ENCODE measurements around the gene NUTM2F.
"Not testable (repeated sequence)": the region's sequence is repeated elsewhere in the genome, so short reads cannot be mapped to it uniquely, and the experiment has no call there.

Gene NUTM2F

DNA sequence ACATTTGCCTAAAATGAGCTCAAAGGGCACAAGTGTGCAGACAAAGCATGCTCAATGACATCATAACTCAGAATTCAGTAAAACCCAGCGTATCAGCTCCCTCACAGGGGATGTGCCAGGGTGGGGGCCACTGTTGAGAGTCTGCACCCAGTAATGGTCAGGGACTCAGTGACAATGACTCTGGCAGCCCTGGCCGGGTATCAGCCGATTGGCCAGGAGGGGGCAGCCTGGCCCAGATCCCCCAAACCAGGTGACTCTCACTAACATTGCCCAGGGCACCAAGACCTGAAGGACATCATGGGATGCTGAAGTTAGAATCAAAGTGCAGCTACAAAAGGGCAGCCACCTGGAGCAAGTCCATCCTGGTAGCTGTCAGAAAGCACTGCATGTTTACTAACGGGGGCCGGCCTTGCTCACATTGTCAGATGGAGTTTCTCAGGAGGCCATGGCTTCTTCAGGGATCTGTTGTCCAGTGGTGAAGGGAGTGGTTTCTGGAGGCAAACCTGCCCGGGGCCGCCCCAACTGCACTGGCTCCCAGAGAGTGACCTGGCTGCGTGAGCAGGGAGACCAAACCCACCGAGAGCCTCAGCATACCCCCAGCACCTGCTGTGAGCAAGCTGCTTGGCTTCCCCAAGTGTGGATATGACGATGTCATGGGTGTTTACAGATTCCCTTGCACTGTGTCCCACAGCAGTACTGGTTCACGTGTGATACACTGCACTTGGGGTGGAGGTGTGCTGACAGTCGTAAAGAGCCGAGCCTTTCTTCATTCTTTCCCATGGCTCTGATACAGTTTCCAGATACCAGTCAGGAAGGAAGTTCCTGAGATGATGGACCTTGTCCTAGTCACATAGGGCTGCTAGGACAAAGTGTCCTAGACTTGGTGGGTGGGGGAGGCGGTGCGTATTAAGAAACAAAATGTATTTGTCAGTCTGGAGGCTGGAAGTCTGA lies 13.1 kb downstream of the NUTM2F start:
- DNase-seq, result not testable (repeated sequence)

DNA sequence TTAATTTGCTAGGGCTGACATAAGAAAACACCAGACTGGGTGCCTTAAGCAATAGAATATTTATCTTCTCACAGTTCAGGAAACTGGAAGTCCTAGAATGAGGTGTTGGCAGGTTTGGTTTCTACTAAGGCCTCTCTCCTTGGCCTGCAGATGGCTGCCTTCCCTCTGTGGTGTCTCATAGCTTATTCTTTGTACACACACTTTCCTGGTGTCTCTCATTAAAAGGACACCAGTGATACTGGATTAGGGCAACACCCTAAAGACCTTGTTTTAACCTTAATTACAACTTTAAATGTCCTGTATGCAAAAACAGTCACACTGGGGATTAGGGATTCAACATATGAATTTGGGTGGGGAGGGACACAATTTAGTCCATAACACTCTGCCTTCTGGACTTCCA lies 25.1 kb downstream of the NUTM2F start:
- no peak for DNase-seq

DNA sequence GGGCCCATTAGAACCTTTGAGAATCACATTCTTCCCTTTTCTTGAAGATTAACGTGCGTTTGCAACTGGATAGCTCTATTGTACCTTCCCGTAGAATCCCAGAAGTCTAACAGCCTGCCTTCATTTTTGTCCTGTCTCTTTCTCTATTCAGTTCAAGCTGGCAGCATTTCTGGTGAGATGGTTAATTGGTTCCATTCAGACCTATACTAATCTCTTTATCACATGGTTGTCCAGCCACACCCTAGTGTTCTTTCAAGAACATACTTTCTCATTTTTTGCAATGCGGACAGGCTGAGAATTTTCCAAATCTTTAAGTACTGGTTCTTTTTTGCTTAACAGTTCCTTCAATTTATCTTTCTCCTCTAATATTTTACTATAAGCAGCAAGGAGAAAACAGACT lies 26.0 kb downstream of the NUTM2F start:
- no peak for DNase-seq

GRCh38 chr9:94301583-94301982 lies 26.9 kb downstream of the NUTM2F start:
- no peak for DNase-seq

DNA sequence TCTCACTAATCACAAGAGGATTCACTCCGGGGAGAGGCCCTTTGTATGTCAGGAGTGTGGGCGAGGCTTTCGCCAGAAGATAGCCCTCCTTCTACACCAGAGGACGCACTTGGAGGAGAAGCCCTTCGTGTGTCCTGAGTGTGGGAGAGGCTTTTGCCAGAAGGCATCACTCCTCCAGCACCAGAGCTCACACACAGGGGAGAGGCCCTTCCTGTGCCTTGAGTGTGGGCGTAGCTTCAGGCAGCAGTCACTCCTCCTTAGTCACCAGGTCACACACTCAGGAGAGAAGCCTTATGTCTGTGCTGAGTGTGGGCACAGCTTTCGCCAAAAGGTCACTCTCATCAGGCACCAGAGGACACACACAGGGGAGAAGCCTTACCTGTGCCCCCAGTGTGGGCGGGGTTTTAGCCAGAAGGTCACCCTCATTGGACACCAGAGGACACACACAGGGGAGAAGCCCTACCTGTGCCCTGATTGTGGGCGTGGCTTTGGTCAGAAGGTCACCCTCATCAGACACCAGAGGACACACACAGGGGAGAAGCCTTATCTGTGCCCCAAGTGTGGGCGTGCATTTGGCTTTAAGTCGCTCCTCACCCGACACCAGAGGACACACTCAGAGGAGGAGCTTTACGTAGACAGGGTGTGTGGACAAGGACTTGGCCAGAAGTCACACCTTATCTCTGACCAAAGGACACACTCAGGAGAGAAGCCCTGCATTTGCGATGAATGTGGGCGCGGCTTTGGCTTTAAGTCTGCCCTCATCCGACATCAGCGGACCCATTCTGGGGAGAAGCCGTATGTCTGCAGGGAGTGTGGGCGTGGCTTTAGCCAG lies 27.8 kb downstream of the NUTM2F start:
- no peak for DNase-seq

DNA sequence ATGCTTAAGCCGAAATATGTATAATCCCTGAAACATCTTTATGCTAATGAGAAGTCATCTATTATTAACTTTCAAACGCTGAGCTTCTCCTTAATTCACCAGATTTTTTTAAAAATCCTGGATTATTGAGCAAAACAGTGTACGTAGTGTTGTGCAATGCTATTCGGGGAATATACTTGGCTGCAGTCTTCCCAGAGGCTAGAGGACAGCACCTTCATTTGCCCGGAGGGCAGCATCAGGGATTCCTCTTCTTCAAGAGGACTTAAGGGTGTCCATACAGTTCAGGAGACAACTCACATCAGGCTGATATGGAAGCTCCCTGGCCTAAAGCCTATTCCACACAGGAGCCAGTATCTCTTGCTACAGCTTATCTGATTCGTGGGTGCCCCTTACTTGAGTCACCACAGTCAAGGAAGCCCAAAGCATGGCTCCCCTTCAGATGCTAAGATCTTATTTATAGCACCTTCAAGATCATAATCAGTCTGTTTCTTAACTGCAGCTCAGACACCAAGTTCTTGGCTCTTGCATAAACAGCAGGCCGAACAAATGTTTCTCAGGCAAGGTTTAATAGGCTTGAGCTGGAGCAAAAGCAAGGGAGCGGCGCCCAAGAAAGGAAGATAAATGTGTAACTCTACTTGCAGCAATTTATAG lies 29.4 kb downstream of the NUTM2F start:
- DNase-seq, result peak in 1 of 5 experiments; percentile 61

GRCh38 chr9:94289691-94290090 lies 38.8 kb downstream of the NUTM2F start:
- no peak for DNase-seq

DNA sequence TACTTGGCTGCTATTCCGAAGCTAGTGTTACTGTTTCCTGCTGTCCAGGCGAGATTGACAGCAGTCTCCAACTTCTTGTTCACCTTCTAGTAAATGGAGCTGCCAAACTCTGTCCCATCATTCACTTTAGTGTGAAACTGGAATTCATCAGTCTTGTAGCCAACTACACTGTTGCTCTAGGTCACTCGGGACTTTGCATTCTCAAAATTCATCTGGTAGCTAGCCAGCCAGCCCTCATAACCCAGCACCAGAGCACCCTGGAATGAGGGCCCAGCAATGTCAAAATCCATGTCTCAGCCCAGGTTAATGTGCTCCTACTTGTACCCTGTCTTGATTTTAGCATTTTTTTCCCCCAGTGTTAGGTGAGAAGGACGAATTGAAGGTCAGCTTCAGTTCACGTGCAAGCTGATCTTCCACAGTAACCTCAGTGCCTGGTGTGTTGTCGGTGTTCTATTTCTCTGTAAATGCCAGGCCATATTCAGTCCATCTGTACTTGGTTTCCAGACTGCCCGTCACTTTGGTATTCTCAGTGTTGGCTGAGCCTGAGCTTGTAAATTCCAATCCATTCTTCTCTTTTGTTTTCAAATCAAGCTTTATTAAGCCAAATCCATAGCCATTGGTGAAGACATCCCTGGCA lies 40.4 kb downstream of the NUTM2F start:
- no peak for DNase-seq

- no peak for DNase-seq
These were observed 42.3 kb downstream of the NUTM2F start for GRCh38 chr9:94286116-94286515.

DNA sequence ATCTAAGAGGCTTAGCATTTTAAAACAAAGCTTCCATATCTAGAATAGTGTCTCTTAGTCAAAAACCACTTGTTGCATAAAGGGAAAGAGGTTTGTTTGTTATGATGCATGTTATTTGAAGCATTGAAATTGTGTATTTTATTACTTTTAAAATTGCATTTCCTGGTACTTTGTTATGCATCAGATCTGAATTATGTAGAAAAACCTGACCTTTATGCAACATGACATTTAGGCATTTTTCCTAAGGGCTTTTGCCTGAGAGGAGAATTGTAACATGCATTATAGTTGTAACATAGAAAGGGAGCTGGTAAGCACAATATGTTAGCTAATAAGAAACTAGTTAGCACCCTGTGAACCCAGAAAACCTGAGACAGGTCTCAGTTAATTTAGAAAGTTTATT lies 47.3 kb downstream of the NUTM2F start:
- no peak for DNase-seq

DNA sequence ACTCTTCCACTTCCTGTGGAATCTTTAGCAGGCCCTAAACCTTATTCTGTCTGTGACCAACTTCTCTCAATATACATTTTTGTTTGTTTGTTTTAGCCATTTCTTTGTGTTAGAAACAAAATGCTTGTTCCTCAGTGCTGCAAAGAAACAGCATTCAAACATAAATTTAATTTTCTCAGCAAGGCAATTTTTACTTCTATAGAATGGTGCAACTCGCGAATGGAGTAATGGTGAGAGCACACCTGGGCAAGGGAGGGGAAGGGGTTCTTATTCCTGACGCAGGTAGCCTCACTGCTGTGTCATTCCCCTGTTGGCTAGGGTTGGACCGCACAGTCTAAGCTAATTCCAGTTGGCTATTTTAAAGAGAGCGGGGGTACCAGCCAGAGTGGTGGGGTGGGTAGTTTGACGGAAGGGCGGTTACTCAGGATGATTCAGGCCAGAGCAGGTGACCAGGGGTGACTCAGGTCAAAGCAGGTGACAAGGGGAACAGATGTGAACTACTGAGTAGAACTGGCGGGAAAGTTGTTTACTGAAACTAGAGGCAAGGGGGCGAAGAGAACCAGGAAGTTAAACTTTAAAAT lies 47.9 kb downstream of the NUTM2F start:
- DNase-seq, result no peak

DNA sequence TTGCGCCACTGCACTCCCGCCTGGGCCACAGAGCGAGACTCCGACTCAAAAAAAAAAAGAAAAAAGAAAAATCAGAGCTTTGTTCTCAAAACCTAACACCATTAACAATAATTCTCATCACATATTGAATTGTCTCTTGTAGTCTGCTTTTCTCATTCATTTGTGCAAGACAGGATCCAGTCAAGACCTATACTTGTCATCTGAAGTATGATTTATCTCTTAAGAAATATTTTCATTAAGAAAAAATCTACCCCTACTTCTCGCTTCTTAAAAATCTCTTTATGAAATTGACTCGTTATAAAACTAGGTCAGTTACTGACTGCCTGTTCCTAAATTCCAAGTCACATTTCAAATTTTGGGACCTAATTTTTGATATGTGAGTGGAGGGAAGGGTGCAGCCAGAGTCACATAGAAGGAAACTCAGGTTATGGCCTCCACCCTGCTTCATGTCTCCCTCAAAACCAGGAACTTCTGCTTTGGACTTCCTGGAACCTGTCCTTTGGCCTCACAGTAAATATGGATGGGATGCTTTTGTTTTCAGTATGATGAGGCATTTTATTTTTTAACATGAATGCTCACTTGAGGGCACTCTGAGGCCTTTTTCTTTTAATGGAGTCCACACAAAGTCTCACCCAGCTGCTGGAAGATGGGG lies 50.4 kb downstream of the NUTM2F start:
- DNase-seq, result no peak

DNA sequence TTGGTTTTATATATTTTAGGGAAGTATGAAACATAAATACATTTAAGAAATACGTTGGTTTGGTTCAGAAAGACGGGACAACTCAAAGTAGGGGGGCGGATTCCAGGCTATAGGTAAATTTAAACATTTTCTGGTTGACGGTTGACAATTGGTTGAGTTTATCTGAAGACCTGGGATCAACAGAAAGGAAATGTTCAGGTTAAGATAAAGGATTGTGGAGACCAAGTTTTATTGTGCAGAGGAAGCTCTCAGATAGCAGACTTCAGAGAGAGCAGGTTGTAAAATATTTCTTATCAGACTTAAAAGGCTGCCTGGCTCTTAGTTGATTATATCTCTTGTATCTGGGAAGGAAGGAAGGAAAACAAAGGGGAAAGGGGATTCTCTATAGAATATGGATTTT lies 51.4 kb downstream of the NUTM2F start:
- DNase-seq, result not testable (repeated sequence)

DNA sequence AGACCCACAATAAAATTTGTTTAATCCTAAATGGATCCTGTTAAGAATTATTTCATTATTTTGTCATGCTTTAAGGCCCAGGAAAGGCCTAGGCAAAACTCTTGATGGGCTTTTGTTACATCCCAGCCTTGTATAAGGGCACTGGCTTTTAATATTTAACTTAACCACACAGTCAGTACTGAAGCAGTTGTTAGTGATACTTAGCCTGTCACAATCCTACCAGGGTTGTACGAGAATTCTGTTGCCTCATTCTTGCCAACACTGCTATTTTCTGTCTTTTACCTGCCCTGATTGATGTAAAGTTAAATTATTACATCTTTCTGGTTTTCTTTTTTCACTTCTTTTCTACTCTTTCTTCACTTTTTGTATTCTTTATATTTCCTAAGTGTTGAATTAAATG lies 58.4 kb downstream of the NUTM2F start:
- DNase-seq, result no peak

DNA sequence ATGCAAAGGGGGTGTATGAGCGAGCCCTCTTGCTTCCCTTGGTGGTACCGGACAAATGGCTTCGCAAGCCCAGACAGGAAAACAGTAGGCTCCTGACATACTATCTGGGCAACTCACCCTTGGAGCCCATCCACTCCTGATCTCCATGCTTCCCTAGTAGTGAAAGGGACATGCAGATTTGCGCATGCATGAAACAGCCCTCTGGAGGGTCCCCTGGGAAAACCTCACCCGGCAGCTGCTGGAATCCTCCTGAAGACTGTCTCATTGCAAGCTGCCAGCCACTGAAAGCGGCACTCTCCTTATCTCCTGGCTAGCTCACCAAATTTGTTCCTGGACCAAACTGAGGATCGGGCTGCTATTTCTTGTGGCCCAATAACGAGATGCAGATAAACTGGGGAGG lies 59.2 kb downstream of the NUTM2F start:
- DNase-seq, result no peak
